A673 (cell line): ENCODE data around the gene SCUBE3.

Experiments
- CTCF ChIP-seq: fragments of 300-800, 200-600 bp; sonication (generic); conservative IDR thresholded peaks from 2 replicates; pipeline ENCODE4 v1.5.1; 2017; ENCODE audit warnings: low read depth, mild to moderate bottlenecking, antibody characterized with exemption, low read length, moderate library complexity, mixed read lengths
- EZH2 ChIP-seq: fragments of 200-600 bp; sonication (generic); IDR thresholded peaks from 2 replicates; pipeline ENCODE4 v1.6.1; 2017; ENCODE audit warnings: borderline replicate concordance, low read depth, mild to moderate bottlenecking, mixed read lengths, antibody characterized with exemption, low read length; ENCODE audit not compliant: poor library complexity, severe bottlenecking

- TF ChIP-seq EZH2 = no peak
- no peak for TF ChIP-seq CTCF
Observed at GRCh38 chr6:35218456-35218855, 4.7 kb downstream of the SCUBE3 start.
